Middle frontal gyrus (tissue), 1 donor: ENCODE results near the gene ZNF736.
A peak's percentile ranks its signal among the peaks of the same experiment; 100 is the strongest.
"Not testable (repeated sequence)": the region's sequence is repeated elsewhere in the genome, so short reads cannot be mapped to it uniquely, and the experiment has no call there.

Experiments
- DNase-seq: peaks from one replicate; pipeline ENCODE4 v3.0.0-alpha.2; 2015; ENCODE audit warnings: low spot score; ENCODE audit errors: extremely low spot score

The ZNF736 gene

GRCh38 chr7:64313740-64314491, at the start of gene ZNF736:
Gene ZNF736 (plus strand): TSS chr7:64313961. CDS start chr7:64314151, 190 bp downstream.
- peak; percentile 91 for DNase-seq

DNA sequence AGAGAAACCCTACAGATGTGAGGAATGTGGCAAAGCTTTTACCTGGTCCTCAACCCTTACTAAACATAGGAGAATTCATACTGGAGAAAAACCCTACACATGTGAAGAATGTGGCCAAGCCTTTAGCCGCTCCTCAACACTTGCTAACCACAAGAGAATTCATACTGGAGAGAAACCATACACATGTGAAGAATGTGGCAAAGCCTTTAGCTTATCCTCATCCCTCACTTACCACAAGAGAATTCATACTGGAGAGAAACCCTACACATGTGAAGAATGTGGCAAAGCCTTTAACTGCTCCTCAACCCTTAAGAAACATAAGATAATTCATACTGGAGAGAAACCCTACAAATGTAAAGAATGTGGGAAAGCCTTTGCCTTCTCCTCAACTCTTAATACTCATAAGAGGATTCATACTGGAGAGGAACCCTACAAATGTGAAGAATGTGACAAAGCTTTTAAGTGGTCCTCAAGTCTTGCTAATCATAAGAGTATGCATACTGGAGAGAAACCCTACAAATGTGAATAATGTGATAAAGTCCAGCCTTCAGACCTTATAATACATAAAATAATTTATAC, 47.3 kb upstream of the ZNF736 start:
- DNase-seq = no peak

DNA sequence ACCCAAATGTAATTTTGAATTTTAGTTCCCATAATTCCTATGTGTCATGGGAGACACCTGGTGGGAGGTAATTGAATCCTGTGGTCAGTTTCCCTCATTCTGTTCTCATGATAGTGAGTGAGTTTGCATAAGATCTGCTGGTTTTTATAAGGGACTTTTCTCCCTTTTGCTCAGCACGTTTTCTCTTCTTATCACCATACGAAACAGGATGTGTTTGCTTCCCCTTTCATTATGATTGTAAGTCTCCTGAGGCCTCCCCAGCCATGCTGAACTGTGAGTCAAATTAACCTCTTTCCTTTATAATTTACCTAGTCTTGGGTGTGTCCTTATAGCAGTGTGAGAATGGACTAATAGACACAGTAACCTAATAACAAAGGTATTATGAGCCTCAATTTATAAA, 36.1 kb upstream of the ZNF736 start:
- DNase-seq = no peak

DNA sequence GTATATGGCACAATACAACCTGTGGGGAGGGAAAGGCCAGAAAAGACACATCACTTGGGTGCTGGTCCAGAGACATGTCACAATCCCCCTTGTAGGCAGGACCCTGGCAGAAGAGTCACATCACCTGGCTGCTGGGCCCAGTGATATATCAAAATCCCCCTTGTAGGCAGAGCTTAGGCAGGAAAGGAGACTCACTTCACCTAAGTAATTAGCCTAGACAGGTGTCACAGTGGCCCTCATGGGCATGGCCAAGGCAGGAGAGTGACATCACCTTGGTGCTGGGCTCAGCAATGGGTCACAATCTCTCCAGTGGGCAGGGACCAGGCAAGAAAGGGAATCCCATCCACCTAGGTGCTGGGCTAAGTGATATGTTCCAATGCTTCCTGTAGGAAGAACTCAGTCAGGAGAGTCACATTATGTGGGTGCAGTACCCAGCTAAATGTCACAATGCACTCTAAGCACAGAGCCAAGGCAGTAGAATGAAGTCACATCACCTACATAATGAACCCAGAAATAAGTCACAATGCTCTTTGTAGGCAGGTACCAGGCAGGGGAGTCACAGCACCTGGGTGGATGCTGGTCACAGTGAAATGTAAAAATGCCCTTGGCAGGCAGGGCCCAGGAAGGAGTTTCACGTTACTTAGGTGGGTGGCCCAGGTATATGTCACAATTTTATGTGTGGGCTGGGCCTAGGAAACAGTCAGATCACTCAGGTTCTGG, 18.9 kb upstream of the ZNF736 start:
- DNase-seq = no peak

GRCh38 chr7:64297418-64297817, 16.3 kb upstream of the ZNF736 start:
- not testable (repeated sequence) for DNase-seq

DNA sequence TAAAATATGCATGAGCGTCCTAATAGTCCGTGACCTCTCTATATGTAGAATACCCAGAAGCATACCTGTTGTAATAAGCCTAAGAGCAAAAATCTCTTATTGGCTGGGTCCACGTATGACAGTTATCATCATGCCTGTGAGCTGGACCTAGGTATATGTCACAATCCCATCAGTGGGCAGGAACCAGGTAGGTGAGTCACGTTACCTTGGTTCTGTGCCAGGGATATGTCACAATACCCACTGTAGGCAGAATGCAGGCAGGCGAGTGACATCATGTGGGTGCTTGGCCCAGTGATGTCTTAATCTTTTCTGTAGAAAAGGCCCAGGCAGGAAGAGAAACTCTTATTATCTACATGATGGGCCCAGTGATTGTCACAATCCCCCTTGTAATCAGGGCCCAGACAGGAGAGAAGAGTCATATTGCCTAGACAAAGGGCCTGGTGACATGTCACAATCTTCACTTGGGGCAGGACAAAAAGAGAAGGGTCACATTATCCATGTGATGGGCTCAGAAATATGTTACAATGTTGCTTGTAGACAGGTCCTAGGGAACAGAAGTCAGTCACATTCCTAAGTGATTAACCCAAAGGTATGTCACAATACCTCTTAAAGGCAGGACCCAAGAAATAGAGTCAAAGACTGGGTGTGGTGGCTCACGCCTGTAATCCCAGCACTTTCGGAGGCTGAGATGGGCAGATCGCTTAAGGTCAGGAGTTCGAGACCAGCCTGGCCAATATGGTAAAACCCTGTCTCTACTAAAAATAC, 12.9 kb upstream of the ZNF736 start:
- no peak for DNase-seq

- peak; percentile 93 for DNase-seq
These were observed 6.3 kb upstream of the ZNF736 start for GRCh38 chr7:64307254-64308015.

- no peak for DNase-seq
These were observed 5.8 kb upstream of the ZNF736 start for GRCh38 chr7:64308016-64308270.

DNA sequence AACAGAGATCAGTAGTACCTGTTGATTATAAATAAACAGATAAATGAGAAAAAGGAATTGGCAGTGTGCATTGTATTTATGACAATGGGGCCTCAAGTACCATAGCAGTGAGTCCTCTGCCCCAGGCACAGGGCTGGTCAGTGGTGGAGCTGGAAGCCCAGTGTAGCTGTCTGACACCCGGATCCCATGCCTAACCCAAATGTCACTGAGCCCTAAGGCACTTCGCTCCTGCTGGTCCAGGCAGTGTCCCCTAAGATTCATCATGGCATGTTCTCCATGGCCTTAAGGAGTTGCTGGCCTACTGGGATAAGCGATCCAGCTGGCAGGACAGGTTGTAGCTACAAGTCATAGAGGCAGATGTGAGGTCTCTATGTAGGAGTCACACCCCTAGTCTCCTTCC, 3.3 kb upstream of the ZNF736 start:
- DNase-seq = no peak

DNA sequence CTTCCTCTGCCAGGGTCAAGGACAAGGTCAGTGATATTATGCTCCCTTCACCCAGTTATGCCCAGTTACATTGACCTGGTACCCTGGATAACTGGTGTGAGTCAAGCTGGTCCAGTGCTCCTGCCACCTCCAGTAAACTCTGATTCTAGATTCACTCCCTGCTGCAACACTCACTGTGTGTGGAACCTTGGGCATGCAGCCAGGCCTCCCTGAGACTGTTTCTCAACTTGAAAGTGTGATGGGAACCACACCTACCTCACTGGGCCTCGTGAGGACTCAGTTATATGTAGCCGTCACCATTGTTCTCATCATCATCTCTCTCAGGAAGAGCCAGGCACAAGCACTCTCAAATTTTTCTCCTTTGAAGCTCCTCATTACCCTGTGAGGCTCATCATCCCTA, 935 bp upstream of the ZNF736 start:
- no peak for DNase-seq

- DNase-seq = no peak
These were observed 805 bp downstream of the ZNF736 start for GRCh38 chr7:64314566-64314965.

DNA sequence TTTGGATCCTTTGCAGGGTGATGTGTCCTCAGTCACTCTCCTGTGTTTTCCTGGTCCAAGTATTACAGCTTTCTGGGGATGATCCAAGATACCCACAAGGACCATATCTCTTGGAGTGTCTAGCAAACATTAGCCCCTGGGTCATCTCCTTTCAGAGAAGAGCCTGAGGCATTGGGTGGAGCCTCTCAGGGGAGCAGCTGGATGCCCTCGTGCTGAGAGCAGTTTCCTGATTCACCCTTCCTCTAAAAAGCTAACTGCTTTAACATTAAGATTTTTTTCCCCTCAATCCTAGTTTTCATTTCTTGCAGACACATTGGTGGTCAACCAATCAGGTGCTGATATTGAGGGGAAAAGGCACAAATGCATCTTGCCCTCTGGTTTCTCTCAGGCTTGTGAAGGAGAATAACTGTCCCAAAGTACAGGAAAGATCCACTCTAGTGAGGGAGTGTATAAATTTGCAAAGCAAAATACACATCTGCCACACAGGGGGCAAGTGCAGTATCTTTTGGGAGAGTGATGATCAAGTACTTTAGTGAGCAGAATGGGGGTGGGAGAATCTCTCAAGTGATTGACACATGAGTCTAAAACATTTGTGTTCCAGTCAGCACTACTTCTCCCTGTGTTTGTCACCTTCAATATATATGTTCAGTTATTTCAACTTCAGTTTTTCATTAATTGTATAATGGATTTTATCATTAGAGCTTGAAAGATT, 2.4 kb downstream of the ZNF736 start:
- DNase-seq = not testable (repeated sequence)

GRCh38 chr7:64320547-64321513, 7.1 kb downstream of the ZNF736 start:
- DNase-seq = no peak

GRCh38 chr7:64324166-64324565, 10.4 kb downstream of the ZNF736 start:
- not testable (repeated sequence) for DNase-seq

GRCh38 chr7:64348713-64349210, 35.0 kb downstream of the ZNF736 start:
- not testable (repeated sequence) for DNase-seq

DNA sequence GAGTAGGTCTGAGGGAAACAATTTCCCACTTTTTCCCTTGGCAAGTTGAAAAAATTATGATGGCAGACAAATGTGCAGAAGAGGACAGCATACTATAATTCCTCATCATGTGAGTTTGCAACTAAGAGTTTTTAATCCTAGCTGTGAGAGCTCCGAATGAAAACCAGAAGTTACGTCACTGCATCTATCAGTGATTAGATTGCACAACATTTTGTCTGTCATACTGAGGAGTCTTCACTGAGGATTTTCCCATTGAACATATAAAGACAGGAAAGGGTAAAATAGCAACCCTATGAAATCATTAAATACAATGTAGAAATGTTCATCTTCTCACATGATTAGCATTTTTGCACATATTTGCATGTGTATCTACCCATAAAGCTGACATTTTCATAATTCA, 45.8 kb downstream of the ZNF736 start:
- no peak for DNase-seq

- DNase-seq = no peak
These were observed 57.4 kb downstream of the ZNF736 start for GRCh38 chr7:64371116-64371515.

GRCh38 chr7:64373017-64373416, 59.3 kb downstream of the ZNF736 start:
- DNase-seq = no peak

DNA sequence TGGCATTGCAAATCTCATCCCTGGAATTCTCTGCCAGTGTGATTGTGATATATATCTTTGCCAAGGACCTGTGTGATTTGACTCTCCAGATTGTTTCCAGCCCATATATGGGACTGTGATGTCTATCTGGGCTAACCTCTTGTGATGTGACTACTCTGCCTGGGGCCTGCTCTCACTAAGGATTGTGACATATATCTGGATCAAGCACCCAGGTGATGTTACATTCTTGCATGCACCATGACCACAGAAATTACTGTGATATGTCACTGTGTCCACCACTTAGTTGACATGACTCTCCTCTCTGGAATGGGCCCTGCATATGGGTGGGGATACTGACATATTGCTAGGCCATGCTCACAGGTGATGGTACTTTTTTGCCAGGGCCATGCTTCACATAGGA, 86.6 kb downstream of the ZNF736 start:
- DNase-seq = no peak
